ENCODE data around the gene MRPS18C.
"Not testable (repeated sequence)": the region's sequence is repeated elsewhere in the genome, so short reads cannot be mapped to it uniquely, and the experiment has no call there.

MRPS18C gene

DNA sequence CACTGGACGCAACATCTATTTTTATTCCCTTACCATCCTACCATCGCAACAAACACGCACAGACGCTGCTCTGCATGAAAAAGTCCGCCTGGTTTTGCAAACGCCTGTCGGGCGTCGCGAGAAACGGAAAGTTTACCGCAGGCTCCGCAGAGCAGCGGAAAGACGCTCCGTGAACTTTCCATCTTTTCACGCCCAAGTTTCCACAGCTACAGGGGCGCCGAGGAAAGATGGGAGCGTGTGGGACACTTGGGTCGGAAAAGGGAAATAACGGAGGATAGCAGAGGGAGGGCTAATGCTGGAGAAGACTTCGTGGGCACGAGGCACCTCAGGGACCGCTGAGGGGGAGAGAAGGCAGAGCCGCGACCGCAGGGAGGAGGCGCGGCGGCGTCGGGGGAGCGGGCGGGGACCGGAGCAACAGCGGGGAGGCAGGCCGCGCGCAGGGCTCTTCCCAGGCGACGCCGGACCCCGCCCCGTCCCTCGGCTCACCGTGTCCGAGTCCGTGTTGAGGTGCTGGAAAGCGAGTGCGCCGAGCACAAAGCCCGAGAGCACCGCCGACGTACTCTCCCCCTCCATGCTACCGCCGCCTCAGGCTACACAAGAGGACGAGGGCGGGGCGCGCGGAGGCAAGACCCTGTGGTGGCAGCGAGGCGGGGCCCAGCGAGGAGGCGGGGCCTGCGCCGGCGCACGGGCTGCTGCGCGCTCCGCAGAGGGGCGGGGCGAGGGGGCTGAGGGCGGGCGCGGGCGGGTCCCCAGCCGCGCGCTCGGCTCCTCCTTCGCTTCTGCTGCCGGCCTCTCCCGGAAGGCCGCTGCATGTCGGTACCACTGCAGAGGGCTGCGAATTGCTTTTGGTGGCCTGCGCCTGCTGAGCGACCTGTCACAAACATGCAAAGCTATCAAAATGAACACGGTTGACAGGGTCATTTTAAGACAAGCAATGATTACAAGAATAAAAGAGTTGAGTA lies 28.9 kb downstream of the MRPS18C start, which contains the start of gene ABRAXAS1:
TSS of gene ABRAXAS1 (minus strand) at position 601 of the 962 bp plus-strand sequence. CDS start at position 573, 28 bp downstream.
- H3K36me3 Mint-ChIP-seq (ENCODE audit: low read depth), result peaks cover under 1% of the 10 kb centered on the region
- peaks cover 13% of the 10 kb centered on the region for H3K4me1 Mint-ChIP-seq (ENCODE audit: low read depth)
- peak within 1 kb of the TSS; percentile 99 for H3K27ac Mint-ChIP-seq
- no peaks in the 10 kb centered on the region for H3K9me3 Mint-ChIP-seq
- no peaks in the 10 kb centered on the region for H3K27me3 Mint-ChIP-seq (ENCODE audit: low read depth)
- peak within 1 kb of the TSS; percentile 99 for H3K4me3 Mint-ChIP-seq

DNA sequence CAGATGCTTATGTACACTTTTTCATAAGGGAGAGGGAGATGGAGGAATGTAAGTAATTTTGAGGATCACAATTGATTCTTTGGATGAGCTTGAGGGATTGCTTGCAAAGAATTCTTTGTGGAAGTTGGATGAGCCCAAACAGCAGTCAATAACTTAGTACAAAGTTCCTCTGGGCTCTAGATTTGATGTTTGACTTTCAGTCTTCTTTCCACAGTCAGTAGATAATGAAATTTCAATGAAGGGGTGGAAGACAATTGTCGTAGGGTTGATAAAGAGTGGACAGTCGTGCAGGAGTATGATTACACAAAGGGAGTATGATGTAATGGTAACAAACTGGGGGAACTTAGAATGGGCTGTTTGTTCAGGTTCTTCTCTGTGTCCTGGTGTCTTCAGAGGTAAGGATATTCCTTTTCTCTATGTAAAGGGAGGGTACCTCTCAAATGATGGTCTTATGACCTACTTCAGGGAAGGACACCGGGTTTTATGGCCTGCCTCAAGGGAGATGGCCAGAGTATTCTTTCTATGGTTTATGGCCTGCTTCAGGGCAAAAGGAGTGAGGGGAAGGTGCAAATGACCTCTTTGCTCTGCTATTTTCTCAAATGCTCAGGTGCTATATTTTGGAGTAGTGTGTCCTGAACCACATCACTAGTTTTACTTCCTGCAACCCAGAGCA lies 30.7 kb downstream of the MRPS18C start:
- Mint-ChIP-seq H3K4me1 (ENCODE audit: low read depth) (peaks cover 16% of the 10 kb centered on the region), H3K9me3 (no peaks in the 10 kb centered on the region), H3K27ac (peak overlapping the region; percentile 29), H3K4me3 (no peak overlapping the region), H3K36me3 (ENCODE audit: low read depth) (no peaks in the 10 kb centered on the region), H3K27me3 (ENCODE audit: low read depth) (no peaks in the 10 kb centered on the region)

DNA sequence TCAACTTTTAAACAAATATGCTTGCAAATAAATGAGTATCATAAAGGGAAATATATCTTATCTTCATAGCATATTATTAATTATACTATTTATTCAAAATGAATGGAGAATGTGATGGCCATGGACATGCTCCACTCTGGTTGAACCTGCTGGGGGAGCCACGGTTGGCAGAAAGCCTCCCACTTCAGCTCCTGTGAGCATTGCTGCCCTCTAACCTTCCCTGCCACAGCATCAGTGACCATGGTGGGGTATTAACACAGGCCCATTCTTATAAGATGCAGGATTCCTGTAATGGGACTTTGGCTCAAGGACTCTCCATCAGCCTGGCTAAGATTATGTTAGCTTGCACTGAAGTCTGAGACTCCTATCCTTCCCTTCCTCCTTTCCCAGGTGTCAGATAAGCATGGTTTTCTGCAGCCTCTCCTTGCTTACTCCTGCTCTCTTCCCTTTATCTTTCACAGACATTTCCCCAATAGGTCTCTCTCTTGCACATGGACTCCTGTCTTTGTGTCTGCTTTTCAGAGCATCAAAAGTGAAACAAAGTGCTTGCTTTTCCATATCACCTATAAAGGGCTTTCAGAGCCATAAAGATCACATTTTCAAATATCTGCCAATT lies 34.0 kb downstream of the MRPS18C start:
- Mint-ChIP-seq H3K36me3 (ENCODE audit: low read depth) (no peaks in the 10 kb centered on the region), H3K9me3 (no peaks in the 10 kb centered on the region), H3K27ac (no peak overlapping the region), H3K27me3 (ENCODE audit: low read depth) (no peaks in the 10 kb centered on the region), H3K4me1 (ENCODE audit: low read depth) (peaks cover 8% of the 10 kb centered on the region), H3K4me3 (no peak overlapping the region)

DNA sequence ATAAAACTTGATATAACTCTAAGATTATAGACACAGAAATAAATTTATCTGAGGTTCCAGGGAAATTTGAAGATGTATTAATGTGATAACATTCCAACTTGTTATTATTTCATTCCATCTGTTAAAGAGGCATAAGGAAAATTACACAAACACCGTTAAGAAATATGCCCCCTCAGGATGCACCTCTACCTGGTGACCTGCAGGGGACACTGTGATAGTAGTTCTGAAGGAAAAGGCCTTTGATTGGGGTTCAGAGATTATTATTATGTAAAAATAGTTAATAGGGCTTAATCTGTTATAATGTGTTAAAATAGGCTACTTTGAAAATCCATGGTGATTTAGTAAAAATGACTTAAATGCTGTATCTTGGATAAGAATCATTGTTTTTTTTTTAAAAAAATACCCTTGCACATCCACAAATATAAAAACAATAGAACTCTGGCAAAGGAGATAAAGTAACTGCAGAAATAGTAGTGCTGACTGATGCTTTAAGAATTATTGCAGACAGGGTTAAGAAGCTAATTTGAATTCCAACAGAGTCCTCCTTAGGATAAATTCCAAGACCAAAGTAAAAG lies 35.1 kb downstream of the MRPS18C start:
- no peaks in the 10 kb centered on the region for H3K36me3 Mint-ChIP-seq (ENCODE audit: low read depth)
- no peak overlapping the region for H3K27ac Mint-ChIP-seq
- H3K27me3 Mint-ChIP-seq (ENCODE audit: low read depth), result no peaks in the 10 kb centered on the region
- H3K9me3 Mint-ChIP-seq, result no peaks in the 10 kb centered on the region
- peaks cover 6% of the 10 kb centered on the region for H3K4me1 Mint-ChIP-seq (ENCODE audit: low read depth)
- H3K4me3 Mint-ChIP-seq, result no peak overlapping the region

DNA sequence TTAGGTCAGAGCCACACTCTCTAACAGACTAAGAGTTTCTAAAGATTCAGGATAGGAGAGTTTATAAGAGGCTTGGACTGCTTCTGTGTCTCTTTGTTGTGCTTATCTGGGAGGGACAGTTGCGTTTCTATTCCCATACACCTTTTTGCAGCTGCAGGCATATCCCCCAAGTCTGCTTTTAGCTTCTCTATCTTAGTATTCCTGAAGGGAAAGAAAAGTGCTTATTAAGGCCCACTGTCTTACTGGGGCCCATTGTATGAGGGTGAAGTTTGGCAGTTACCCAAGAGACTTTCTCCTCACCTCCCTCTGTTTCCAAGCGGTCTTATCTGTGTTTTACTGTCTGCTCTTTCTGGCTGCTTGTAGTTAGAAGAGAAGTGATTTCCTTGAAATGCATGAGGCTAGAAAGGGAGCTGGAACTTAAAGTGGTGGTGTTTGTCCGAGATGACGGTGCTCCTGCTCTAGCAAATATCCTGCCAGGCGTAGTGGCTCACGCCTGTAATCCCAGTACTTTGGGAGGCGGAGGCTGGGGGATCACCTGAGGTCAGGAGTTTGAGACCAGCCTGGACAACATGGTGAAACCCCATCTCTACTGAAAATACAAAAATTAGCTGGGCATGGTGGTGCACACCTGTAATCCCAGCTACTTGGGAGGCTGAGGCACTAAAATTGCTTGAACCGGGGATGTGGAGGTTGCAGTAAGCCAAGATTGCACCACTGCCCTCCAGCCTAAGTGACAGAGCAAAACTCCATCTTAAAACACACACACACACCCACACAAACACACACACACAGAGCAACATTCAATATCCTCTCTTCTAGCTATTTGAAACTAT lies 40.4 kb downstream of the MRPS18C start:
- H3K9me3 Mint-ChIP-seq; H3K27me3 Mint-ChIP-seq (ENCODE audit: low read depth); H3K4me3 Mint-ChIP-seq; H3K4me1 Mint-ChIP-seq (ENCODE audit: low read depth); H3K36me3 Mint-ChIP-seq (ENCODE audit: low read depth); H3K27ac Mint-ChIP-seq: not testable (repeated sequence)

DNA sequence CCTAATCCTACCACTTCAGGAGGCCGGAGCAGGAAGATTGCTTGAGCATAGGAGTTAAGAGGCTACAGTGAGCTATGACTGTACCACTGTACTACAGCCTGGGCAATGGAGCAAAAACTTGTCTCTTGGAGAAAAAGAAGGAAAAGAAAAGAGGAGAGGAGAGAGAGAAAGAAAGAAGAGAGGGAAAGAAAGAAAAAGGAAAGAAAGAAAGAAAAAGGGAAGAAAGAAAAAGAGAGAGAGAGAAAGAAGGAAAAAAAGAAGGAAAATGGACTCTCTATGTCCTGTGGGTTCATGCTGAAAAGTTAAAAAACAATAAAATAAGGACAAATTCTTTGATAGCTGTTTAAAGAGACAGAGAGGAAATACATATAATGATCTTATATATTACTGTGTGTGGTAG lies 42.3 kb downstream of the MRPS18C start:
- no peaks in the 10 kb centered on the region for H3K9me3 Mint-ChIP-seq
- H3K36me3 Mint-ChIP-seq (ENCODE audit: low read depth), result no peaks in the 10 kb centered on the region
- no peak overlapping the region for H3K4me3 Mint-ChIP-seq
- H3K4me1 Mint-ChIP-seq (ENCODE audit: low read depth), result no peaks in the 10 kb centered on the region
- no peak overlapping the region for H3K27ac Mint-ChIP-seq
- H3K27me3 Mint-ChIP-seq (ENCODE audit: low read depth), result peaks cover 8% of the 10 kb centered on the region

DNA sequence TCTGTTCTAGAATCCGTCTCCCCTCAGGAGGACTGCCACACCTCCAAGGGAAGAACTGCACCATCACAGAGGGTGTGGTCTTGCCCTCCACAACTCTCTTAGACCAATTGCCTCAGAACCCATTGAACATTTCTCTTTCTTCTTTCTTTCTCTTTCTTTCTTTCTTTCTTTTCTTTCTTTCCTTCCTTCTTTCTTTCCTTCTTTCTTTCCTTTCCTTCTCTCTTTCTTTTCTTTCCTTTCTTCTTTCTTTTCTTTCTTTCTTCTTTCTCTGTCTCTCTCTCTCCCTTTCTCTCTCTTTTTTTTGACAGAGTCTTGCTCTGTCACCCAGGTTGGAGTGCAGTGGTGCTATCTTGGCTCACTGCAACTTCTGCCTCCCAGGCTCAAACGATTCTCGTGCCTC lies 45.8 kb downstream of the MRPS18C start:
- not testable (repeated sequence) for H3K4me1 Mint-ChIP-seq (ENCODE audit: low read depth); H3K36me3 Mint-ChIP-seq (ENCODE audit: low read depth); H3K4me3 Mint-ChIP-seq; H3K27me3 Mint-ChIP-seq (ENCODE audit: low read depth); H3K27ac Mint-ChIP-seq; H3K9me3 Mint-ChIP-seq

DNA sequence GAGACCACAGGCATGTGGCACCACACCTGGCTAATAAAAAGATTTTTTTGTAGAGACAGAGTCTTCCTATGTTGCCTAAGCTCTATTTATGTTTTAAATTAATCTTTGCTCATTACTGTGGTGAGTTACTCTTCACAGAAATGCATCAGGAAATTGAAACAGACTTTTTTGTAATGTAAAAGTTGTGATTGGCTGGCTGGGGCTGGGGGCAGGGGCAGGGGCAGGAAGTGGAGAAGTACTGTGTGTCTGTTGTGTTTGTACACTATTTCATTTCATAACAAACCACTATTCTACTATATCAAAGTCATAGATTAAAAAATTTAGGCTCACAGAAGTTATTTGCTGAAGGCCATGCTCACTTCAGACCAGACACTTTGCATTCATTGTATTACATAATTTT lies 48.1 kb downstream of the MRPS18C start:
- no peak overlapping the region for H3K4me3 Mint-ChIP-seq
- peak overlapping the region; percentile 12 for H3K27ac Mint-ChIP-seq
- H3K4me1 Mint-ChIP-seq (ENCODE audit: low read depth), result peaks cover 9% of the 10 kb centered on the region
- no peaks in the 10 kb centered on the region for H3K27me3 Mint-ChIP-seq (ENCODE audit: low read depth)
- H3K9me3 Mint-ChIP-seq, result no peaks in the 10 kb centered on the region
- peaks cover 2% of the 10 kb centered on the region for H3K36me3 Mint-ChIP-seq (ENCODE audit: low read depth)

DNA sequence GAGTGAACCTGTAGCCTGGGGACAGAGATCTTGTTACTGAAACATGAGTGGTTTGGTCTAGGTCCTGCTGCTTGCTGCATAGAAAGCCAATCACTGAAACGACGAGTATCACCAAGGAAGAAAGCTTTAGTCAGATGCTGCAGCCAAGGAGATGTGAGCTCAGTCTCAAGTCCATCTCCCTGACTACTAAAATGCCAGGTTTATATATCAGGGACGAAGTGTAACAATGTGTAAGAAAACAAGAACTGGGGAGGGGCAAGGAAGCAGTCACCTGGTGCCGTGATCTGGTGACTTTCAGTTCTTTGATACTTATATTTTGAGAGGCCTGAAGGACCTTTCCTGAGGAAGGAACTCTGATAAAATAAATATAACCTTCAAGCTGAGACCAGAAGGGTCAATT lies 48.6 kb downstream of the MRPS18C start:
- H3K4me3 Mint-ChIP-seq, result no peak overlapping the region
- peak overlapping the region; percentile 26 for H3K27ac Mint-ChIP-seq
- peaks cover 2% of the 10 kb centered on the region for H3K36me3 Mint-ChIP-seq (ENCODE audit: low read depth)
- H3K27me3 Mint-ChIP-seq (ENCODE audit: low read depth), result no peaks in the 10 kb centered on the region
- peaks cover 9% of the 10 kb centered on the region for H3K4me1 Mint-ChIP-seq (ENCODE audit: low read depth)
- H3K9me3 Mint-ChIP-seq, result no peaks in the 10 kb centered on the region

DNA sequence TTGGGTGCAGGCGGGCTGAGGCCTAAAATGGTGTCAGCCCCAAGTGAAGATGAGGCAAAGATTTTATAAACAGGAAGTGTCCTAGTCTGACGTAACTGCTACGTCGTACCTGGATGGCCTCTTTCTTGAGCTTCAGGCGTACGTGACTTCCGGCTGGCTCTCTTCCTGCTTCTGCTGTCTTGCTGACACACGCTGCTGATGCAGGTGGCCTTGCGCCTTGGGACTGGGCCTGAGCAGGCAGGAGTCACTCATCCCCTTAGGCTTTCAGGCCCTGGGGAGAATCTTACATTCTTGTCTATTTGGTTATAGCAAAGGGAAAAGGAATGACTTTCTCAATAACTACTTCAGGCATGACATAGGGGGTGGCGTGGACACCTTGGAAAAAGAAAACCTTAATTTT lies 49.1 kb downstream of the MRPS18C start:
- no peak overlapping the region for H3K4me3 Mint-ChIP-seq
- no peak overlapping the region for H3K27ac Mint-ChIP-seq
- no peaks in the 10 kb centered on the region for H3K9me3 Mint-ChIP-seq
- H3K4me1 Mint-ChIP-seq (ENCODE audit: low read depth), result peaks cover 9% of the 10 kb centered on the region
- H3K27me3 Mint-ChIP-seq (ENCODE audit: low read depth), result no peaks in the 10 kb centered on the region
- peaks cover 2% of the 10 kb centered on the region for H3K36me3 Mint-ChIP-seq (ENCODE audit: low read depth)

DNA sequence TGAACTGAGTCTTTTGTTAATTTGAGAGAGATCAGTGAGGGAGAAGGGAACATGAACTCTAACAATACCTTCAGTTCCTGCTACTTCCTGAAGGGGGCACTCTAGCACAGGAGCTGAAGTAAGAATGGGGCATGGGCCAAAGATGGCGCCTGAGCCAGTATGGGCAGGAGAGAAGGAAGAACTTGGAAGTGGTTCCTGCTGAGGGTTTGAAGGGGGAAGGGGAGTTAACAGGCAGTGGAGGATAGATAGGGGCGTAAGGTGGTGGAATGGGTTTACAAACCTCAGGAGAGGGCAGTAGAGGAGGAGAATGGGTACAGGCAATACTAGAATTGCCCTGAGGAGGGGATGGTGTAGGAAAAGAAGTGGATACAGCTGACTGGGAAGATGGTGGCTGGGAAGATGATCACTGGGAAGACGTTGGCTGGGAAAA lies 53.3 kb downstream of the MRPS18C start:
- not testable (repeated sequence) for H3K4me3 Mint-ChIP-seq; H3K36me3 Mint-ChIP-seq (ENCODE audit: low read depth); H3K4me1 Mint-ChIP-seq (ENCODE audit: low read depth); H3K9me3 Mint-ChIP-seq; H3K27me3 Mint-ChIP-seq (ENCODE audit: low read depth); H3K27ac Mint-ChIP-seq

DNA sequence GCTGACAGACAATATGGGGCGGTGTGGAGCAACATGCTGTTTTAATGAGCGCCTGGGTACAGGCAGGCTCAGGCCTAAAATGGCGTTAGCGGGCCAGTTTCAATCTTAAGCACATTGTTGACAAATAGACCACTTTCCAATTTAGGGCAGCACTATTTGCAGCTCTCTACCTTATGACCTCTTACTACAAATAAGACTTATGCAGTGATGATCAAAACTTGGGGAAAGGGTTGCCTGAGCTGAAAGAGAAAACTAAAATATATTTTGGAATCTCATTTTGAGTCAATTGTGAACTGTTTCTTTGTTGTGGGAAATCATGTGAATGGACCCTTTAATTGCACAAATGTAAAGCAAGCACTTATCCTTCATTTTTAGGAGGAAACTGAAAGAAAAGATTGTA lies 54.6 kb downstream of the MRPS18C start:
- H3K4me1 Mint-ChIP-seq (ENCODE audit: low read depth), result no peaks in the 10 kb centered on the region
- no peaks in the 10 kb centered on the region for H3K27me3 Mint-ChIP-seq (ENCODE audit: low read depth)
- no peak overlapping the region for H3K4me3 Mint-ChIP-seq
- H3K27ac Mint-ChIP-seq, result no peak overlapping the region
- H3K36me3 Mint-ChIP-seq (ENCODE audit: low read depth), result no peaks in the 10 kb centered on the region
- H3K9me3 Mint-ChIP-seq, result no peaks in the 10 kb centered on the region

Data from T-helper 1 cell treated with Interleukin-12 subunit alpha and Interleukin-12 subunit beta and Interleukin-4 antibody, amounts not matched to agents 30 μg/mL and 1 μg/mL, for 36 hours (primary cell).